MM.1S (cell line): ENCODE data around the gene C17orf107.

Experiments
- CTCF ChIP-seq: fragments of 300-600 bp; sonication (generic); IDR thresholded peaks from 2 replicates; pipeline ENCODE4 v1.5.1; 2016; ENCODE audit warnings: antibody characterized with exemption, low read length, mixed read lengths
- EZH2 ChIP-seq: fragments of 300-600 bp; sonication (generic); optimal IDR thresholded peaks from 2 replicates; pipeline ENCODE3; 2017; ENCODE audit warnings: low read depth, mild to moderate bottlenecking, antibody characterized with exemption, low read length, mixed read lengths
- EZH2phosphoT487 ChIP-seq: fragments of 300-600 bp; sonication (generic); IDR thresholded peaks from 2 replicates; pipeline ENCODE4 v1.6.1; 2018; ENCODE audit warnings: antibody characterized with exemption, low read length

- no peak for TF ChIP-seq CTCF
- no peak for TF ChIP-seq EZH2phosphoT487
- no peak for TF ChIP-seq EZH2
Measured at GRCh38 chr17:4856937-4857314, 42.4 kb upstream of the C17orf107 start.
